ENCODE measurements around the gene USP48.
A peak's percentile ranks its signal among the peaks of the same experiment; 100 is the strongest.

USP48 gene

GRCh38 chr1:21763694-21764419 is 19.1 kb downstream of the USP48 start:
- TF ChIP-seq, protein P1, sequence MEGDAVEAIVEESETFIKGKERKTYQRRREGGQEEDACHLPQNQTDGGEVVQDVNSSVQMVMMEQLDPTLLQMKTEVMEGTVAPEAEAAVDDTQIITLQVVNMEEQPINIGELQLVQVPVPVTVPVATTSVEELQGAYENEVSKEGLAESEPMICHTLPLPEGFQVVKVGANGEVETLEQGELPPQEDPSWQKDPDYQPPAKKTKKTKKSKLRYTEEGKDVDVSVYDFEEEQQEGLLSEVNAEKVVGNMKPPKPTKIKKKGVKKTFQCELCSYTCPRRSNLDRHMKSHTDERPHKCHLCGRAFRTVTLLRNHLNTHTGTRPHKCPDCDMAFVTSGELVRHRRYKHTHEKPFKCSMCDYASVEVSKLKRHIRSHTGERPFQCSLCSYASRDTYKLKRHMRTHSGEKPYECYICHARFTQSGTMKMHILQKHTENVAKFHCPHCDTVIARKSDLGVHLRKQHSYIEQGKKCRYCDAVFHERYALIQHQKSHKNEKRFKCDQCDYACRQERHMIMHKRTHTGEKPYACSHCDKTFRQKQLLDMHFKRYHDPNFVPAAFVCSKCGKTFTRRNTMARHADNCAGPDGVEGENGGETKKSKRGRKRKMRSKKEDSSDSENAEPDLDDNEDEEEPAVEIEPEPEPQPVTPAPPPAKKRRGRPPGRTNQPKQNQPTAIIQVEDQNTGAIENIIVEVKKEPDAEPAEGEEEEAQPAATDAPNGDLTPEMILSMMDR (IDR thresholded peaks at IDR 0.05; ENCODE audit: unreplicated experiment in 3 of 3) = no peak
- peak overlapping the region in 1 of 3 experiments; percentile 15 for H3K27ac Mint-ChIP-seq
- H3K4me1 Mint-ChIP-seq = peaks cover 32% of the 10 kb centered on the region
- no peaks in the 10 kb centered on the region for H3K9me3 Mint-ChIP-seq
- no peak overlapping the region for H3K4me3 Mint-ChIP-seq
- H3K27me3 Mint-ChIP-seq (ENCODE audit: low read depth) = no peaks in the 10 kb centered on the region
- peaks cover 2% of the 10 kb centered on the region for H3K36me3 Mint-ChIP-seq (ENCODE audit: low read depth)

- no peak overlapping the region for H3K4me3 Mint-ChIP-seq
- no peak overlapping the region for H3K27ac Mint-ChIP-seq
- TF ChIP-seq, protein P1 (IDR thresholded peaks at IDR 0.05; ENCODE audit: unreplicated experiment in 3 of 3) = no peak
- no peaks in the 10 kb centered on the region for H3K9me3 Mint-ChIP-seq
- no peaks in the 10 kb centered on the region for H3K27me3 Mint-ChIP-seq (ENCODE audit: low read depth)
- H3K36me3 Mint-ChIP-seq (ENCODE audit: low read depth) = no peaks in the 10 kb centered on the region
- peaks cover 32% of the 10 kb centered on the region for H3K4me1 Mint-ChIP-seq
These were observed 19.7 kb downstream of the USP48 start for GRCh38 chr1:21763236-21763635.

DNA sequence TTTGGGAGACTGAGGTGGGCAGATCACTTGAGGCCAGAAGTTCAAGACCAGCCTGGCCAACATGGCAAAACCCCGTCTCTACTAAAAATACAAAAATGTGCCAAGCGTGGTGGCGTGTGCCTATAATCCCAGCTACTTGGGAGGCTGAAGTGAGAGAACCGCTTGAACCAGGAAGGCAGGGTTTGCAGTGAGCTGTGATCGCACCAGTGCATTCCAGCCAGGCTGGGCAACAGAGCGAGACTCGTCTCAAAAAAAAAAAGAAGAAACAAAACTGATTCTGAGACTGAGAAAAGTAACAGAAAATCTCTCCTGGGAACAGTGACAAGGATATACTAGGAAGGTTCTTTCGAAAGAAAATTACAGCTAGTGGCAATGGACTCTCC is 20.9 kb downstream of the USP48 start:
- Mint-ChIP-seq H3K36me3 (ENCODE audit: low read depth) (no peaks in the 10 kb centered on the region), H3K9me3 (no peaks in the 10 kb centered on the region)

DNA sequence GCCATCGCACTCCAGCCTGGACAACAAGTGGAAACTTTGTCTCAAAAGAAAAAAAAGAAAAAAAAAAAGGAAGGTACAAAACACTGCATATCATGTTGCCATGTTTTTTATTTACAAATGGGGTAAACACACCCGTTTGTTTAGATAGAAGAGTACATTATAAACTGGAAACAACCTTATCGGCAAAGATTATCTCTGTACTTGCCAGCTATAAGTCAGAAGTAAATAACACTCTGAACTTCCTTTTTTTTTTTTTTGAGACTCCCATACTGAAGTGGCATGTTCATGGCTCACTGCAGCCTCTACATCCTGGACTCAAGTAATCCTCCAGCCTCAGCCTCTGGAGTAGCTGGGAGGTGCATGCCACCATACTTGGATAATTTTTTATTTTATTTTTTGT is 21.9 kb downstream of the USP48 start:
- H3K4me3 Mint-ChIP-seq = no peak overlapping the region
- no peak overlapping the region for H3K27ac Mint-ChIP-seq
- TF ChIP-seq, protein P1 (IDR thresholded peaks at IDR 0.05; ENCODE audit: unreplicated experiment in 3 of 3) = no peak
- no peaks in the 10 kb centered on the region for H3K27me3 Mint-ChIP-seq (ENCODE audit: low read depth)
- H3K9me3 Mint-ChIP-seq = no peaks in the 10 kb centered on the region
- H3K36me3 Mint-ChIP-seq (ENCODE audit: low read depth) = peaks cover 5% of the 10 kb centered on the region
- peaks cover 30% of the 10 kb centered on the region for H3K4me1 Mint-ChIP-seq

More for the DNA sequence above, 20.9 kb downstream of the USP48 start:
- H3K27me3 Mint-ChIP-seq (ENCODE audit: low read depth) = no peaks in the 10 kb centered on the region
- H3K4me3 Mint-ChIP-seq = no peak overlapping the region
- TF ChIP-seq, protein P1 (IDR thresholded peaks at IDR 0.05; ENCODE audit: unreplicated experiment in 3 of 3) = no peak
- no peak overlapping the region for H3K27ac Mint-ChIP-seq
- H3K4me1 Mint-ChIP-seq = peaks cover 32% of the 10 kb centered on the region

DNA sequence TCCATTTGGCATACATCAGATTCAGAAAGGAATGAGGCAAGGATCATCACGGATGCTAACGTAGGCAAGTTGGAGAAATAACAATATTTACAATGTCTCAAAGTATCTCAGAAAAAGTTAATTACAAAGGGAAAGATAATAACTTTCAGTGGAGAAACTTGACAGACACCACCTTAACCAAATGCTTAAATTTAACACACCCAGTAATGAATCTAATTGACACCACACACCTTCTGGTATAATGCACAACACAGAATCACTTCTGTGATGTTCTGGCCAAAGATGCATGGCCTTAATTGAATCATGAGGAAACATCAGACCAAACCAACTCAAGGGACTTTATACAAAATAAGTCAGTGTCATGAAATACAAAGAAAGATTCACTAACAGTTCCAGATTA is 23.1 kb downstream of the USP48 start:
- H3K9me3 Mint-ChIP-seq = no peaks in the 10 kb centered on the region
- peak overlapping the region in 2 of 3 experiments; percentile 4 to 10 for H3K27ac Mint-ChIP-seq
- peaks cover 9% of the 10 kb centered on the region for H3K36me3 Mint-ChIP-seq (ENCODE audit: low read depth)
- TF ChIP-seq, protein P1 (IDR thresholded peaks at IDR 0.05; ENCODE audit: unreplicated experiment in 3 of 3) = no peak
- no peaks in the 10 kb centered on the region for H3K27me3 Mint-ChIP-seq (ENCODE audit: low read depth)
- no peak overlapping the region for H3K4me3 Mint-ChIP-seq
- peaks cover 21% of the 10 kb centered on the region for H3K4me1 Mint-ChIP-seq

- Mint-ChIP-seq H3K36me3 (ENCODE audit: low read depth) (peaks cover 15% of the 10 kb centered on the region), H3K4me1 (peaks cover 18% of the 10 kb centered on the region), H3K9me3 (no peaks in the 10 kb centered on the region), H3K27me3 (ENCODE audit: low read depth) (no peaks in the 10 kb centered on the region), H3K4me3 (no peak overlapping the region), H3K27ac (peak overlapping the region in 2 of 3 experiments; percentile 4 to 10)
- TF ChIP-seq, protein P1 (IDR thresholded peaks at IDR 0.05; ENCODE audit: unreplicated experiment in 3 of 3) = no peak
These were observed 23.8 kb downstream of the USP48 start for GRCh38 chr1:21759182-21759581.
